CD14-positive monocyte (primary cell): ENCODE results near the gene MYO5C. TPM values are rescaled to one million over a fixed set of nuclear protein-coding genes. Genes with fewer than 3 reads are reported as not detected.

Experiments
- DNase-seq, 3 donors: peaks; one replicate each; pipeline ENCODE4 v3.0.0-alpha.2; 2011 to 2022
- H2AFZ ChIP-seq: 2 replicates; pipeline ENCODE4 v1.6.0; 2012; ENCODE audit warnings: mild to moderate bottlenecking, low read depth, low read length, inconsistent platforms; ENCODE audit not compliant: insufficient read depth, poor library complexity, severe bottlenecking
- H3K27ac ChIP-seq, 2 donors: 1 replicate in 1 of 2; 2 replicates in 1 of 2; pipeline ENCODE4 v1.5.1; 2012 to 2013; ENCODE audit warnings: low read length in 2 of 2, control low read depth in 1 of 2, inconsistent platforms in 1 of 2, low read depth in 1 of 2, mild to moderate bottlenecking in 1 of 2
- H3K27me3 ChIP-seq, 2 donors: one replicate each; pipeline versions ENCODE4 v1.6.0 to v1.6.1; 2011 to 2013; ENCODE audit warnings: low read length in 2 of 2; ENCODE audit not compliant: control insufficient read depth in 2 of 2, insufficient read depth in 2 of 2
- H3K36me3 ChIP-seq, 2 donors: replicated peaks in 1 of 2; 1 replicate in 1 of 2; 2 replicates in 1 of 2; pipeline versions ENCODE4 v1.5.1 to v1.6.1; 2012 to 2013; ENCODE audit warnings: low read length in 2 of 2, control low read depth in 1 of 2, inconsistent platforms in 1 of 2, mild to moderate bottlenecking in 1 of 2; ENCODE audit not compliant: insufficient read depth in 2 of 2, control insufficient read depth in 1 of 2
- H3K4me1 ChIP-seq, 2 donors: 1 replicate in 1 of 2; 2 replicates in 1 of 2; pipeline versions ENCODE4 v1.5.1 to v1.6.1; 2012 to 2013; ENCODE audit warnings: low read length in 2 of 2, control low read depth in 1 of 2, inconsistent platforms in 1 of 2, mild to moderate bottlenecking in 1 of 2, moderate library complexity in 1 of 2; ENCODE audit not compliant: insufficient read depth in 2 of 2, control insufficient read depth in 1 of 2
- H3K4me2 ChIP-seq: replicated peaks from 2 replicates; pipeline ENCODE3; 2012; ENCODE audit warnings: low read length, moderate library complexity, mild to moderate bottlenecking; ENCODE audit not compliant: poor library complexity, severe bottlenecking; ENCODE audit errors: extremely low read depth
- H3K4me3 ChIP-seq, 3 experiments: fragments of 200-600 bp in 1 of 3; sonication (generic) in 1 of 3; replicated peaks in 1 of 3; 1 replicate in 2 of 3; 2 replicates in 1 of 3; pipeline ENCODE4 v1.5.1; 2011 to 2013; ENCODE audit warnings: low read length in 3 of 3, mild to moderate bottlenecking in 3 of 3, control low read depth in 2 of 3, low read depth in 2 of 3, inconsistent platforms in 1 of 3, moderate library complexity in 1 of 3
- H3K79me2 ChIP-seq: 2 replicates; pipeline ENCODE4 v1.6.0; 2012; ENCODE audit warnings: mild to moderate bottlenecking, control low read depth, inconsistent platforms, low read length, moderate library complexity; ENCODE audit not compliant: insufficient read depth
- H3K9ac ChIP-seq: 2 replicates; pipeline ENCODE4 v1.6.0; 2017; ENCODE audit warnings: low read length, mild to moderate bottlenecking; ENCODE audit not compliant: insufficient read depth, poor library complexity, severe bottlenecking
- H3K9me3 ChIP-seq, 2 donors: replicated peaks in 1 of 2; 1 replicate in 1 of 2; 2 replicates in 1 of 2; pipeline versions ENCODE4 v1.5.1 to v1.6.1; 2012 to 2013; ENCODE audit warnings: low read length in 2 of 2, control low read depth in 1 of 2; ENCODE audit not compliant: control insufficient read depth in 1 of 2, insufficient read depth in 1 of 2
- H4K20me1 ChIP-seq: 2 replicates; pipeline ENCODE4 v1.6.0; 2012; ENCODE audit warnings: mild to moderate bottlenecking, low read length, control low read depth, moderate library complexity; ENCODE audit not compliant: insufficient read depth
- H3K27ac Mint-ChIP-seq, 7 donors: one replicate each; pipeline ENCODE4 v1.8.0; 2020; ENCODE audit warnings: mild to moderate bottlenecking in 7 of 7, mixed read lengths in 7 of 7, moderate library complexity in 6 of 7, inconsistent platforms in 2 of 7
- H3K27me3 Mint-ChIP-seq, 3 donors: one replicate each; pipeline ENCODE4 v1.8.0; 2021 to 2022; ENCODE audit warnings: low read depth in 3 of 3, mild to moderate bottlenecking in 3 of 3, mixed read lengths in 3 of 3, moderate library complexity in 3 of 3, inconsistent platforms in 1 of 3
- H3K36me3 Mint-ChIP-seq, 2 donors: one replicate each; pipeline ENCODE4 v1.8.0; 2020; ENCODE audit warnings: mixed read lengths in 2 of 2, inconsistent platforms in 1 of 2, mild to moderate bottlenecking in 1 of 2
- H3K4me1 Mint-ChIP-seq: one replicate; pipeline ENCODE4 v1.8.0; 2020; ENCODE audit warnings: mild to moderate bottlenecking, mixed read lengths
- H3K4me3 Mint-ChIP-seq, 2 donors: one replicate each; pipeline ENCODE4 v1.8.0; 2020; ENCODE audit warnings: mild to moderate bottlenecking in 2 of 2, mixed read lengths in 2 of 2, moderate library complexity in 1 of 2
- H3K9me3 Mint-ChIP-seq, 7 donors: one replicate each; pipeline ENCODE4 v1.8.0; 2020 to 2022; ENCODE audit warnings: mixed read lengths in 7 of 7, mild to moderate bottlenecking in 6 of 7, moderate library complexity in 6 of 7, inconsistent platforms in 2 of 7
- CTCF ChIP-seq: fragments of 200-600 bp; IDR thresholded peaks from one replicate; pipeline ENCODE4 v1.8.0; 2022; ENCODE audit warnings: antibody characterized with exemption, mild to moderate bottlenecking
- WGBS: methylation state at CpG from one replicate; pipeline ENCODE4 v1.1.5; 2013; ENCODE audit warnings: missing lambda C conversion rate; ENCODE audit not compliant: insufficient coverage; 5-methylcytosine and 5-hydroxymethylcytosine counted together
- intact Hi-C, 2 donors: fragments of 100-400 bp; cut with micrococcal nuclease; formaldehyde crosslinking; loops; one replicate each; pipeline versions ENCODE4 v1.15.0 to v1.15.1; 2023
- polyA plus RNA-seq, 3 donors: library from polyadenylated mRNA; depleted of rRNA in 1 of 3; unstranded in 2 of 3; stranded (reverse) in 1 of 3; fragments of 300-500 nt in 2 of 3; fragments of >200 nt in 1 of 3; fragmentation: Illumina TruSeq in 2 of 3; gene quantifications; 1 replicate in 2 of 3; 2 replicates in 1 of 3; pipeline ENCODE4 v1.2.3, GENCODE V29; 2012 to 2021

Gene MYO5C
- polyA plus RNA-seq, 3 donors, result 0.20 TPM; not detected in 2

- no peak overlapping the region for H3K4me3 Mint-ChIP-seq
- no peak for TF ChIP-seq CTCF
- Histone ChIP-seq H3K4me3 (no peak overlapping the region), H3K4me1 (no peaks in the 10 kb centered on the region), H4K20me1 (no peaks in the 10 kb centered on the region), H3K9me3 (no peaks in the 10 kb centered on the region), H3K9ac (no peak overlapping the region), H3K36me3 (no peaks in the 10 kb centered on the region), H3K4me2 (no peak overlapping the region), H3K27me3 (no peaks in the 10 kb centered on the region), H2AFZ (no peak overlapping the region), H3K79me2 (no peaks in the 10 kb centered on the region), H3K27ac (no peak overlapping the region)
- H3K4me1 Mint-ChIP-seq, result peaks cover 7% of the 10 kb centered on the region
- H3K27me3 Mint-ChIP-seq, result peaks cover 2 to 6% (median 3%) of the 10 kb centered on the region in 3 donors
- H3K9me3 Mint-ChIP-seq, result peaks cover 0 to 2% (median 0%) of the 10 kb centered on the region in 7 donors
- DNase-seq, result no peak
- H3K27ac Mint-ChIP-seq, result no peak overlapping the region
- intact Hi-C loops, result no loop called here
- WGBS, result 95% methylated on average over 7 of the region's 9 CpGs
- peaks cover 4 to 5% of the 10 kb centered on the region in 2 donors for H3K36me3 Mint-ChIP-seq
Measured at GRCh38 chr15:52150043-52150825, 145.4 kb downstream of the MYO5C start.

GRCh38 chr15:52148403-52148802 is 147.2 kb downstream of the MYO5C start:
- no peaks in the 10 kb centered on the region for H3K79me2 ChIP-seq
- intact Hi-C loops, result no loop called here
- H3K4me2 ChIP-seq, result no peak overlapping the region
- Mint-ChIP-seq H3K27me3 (peaks cover 2 to 6% (median 3%) of the 10 kb centered on the region in 3 donors), H3K27ac (peak overlapping the region in 2 of 7 donors; percentile 41 to 50), H3K9me3 (peaks cover 0 to 4% (median 0%) of the 10 kb centered on the region in 7 donors), H3K4me3 (no peak overlapping the region), H3K36me3 (peaks cover 4 to 5% of the 10 kb centered on the region in 2 donors), H3K4me1 (no peaks in the 10 kb centered on the region)
- H4K20me1 ChIP-seq, result no peaks in the 10 kb centered on the region
- H3K9me3 ChIP-seq, result no peaks in the 10 kb centered on the region
- no peaks in the 10 kb centered on the region for H3K4me1 ChIP-seq
- no peak overlapping the region for H3K4me3 ChIP-seq
- H3K9ac ChIP-seq, result no peak overlapping the region
- no peak overlapping the region for H2AFZ ChIP-seq
- no peaks in the 10 kb centered on the region for H3K36me3 ChIP-seq
- no peak for DNase-seq
- no peak overlapping the region for H3K27ac ChIP-seq
- H3K27me3 ChIP-seq, result no peaks in the 10 kb centered on the region
- 93% methylated on average over 3 of the region's 5 CpGs for WGBS
- no peak for TF ChIP-seq CTCF
